Liver (tissue), 3 donors: ENCODE data around the gene IFI27.

Experiments
- EGR1 ChIP-seq, 2 donors: IDR thresholded peaks; 2 replicates each; pipeline ENCODE4 v1.6.1; 2016 to 2018; ENCODE audit warnings: antibody characterized with exemption in 2 of 2, low read depth in 2 of 2
- FOXA2 ChIP-seq: IDR thresholded peaks from 2 replicates; pipeline ENCODE4 v1.6.1; 2016; ENCODE audit warnings: antibody characterized with exemption
- HNF4A ChIP-seq, 2 donors: conservative IDR thresholded peaks; 2 replicates each; pipeline ENCODE4 v1.6.1; 2016; ENCODE audit warnings: antibody characterized with exemption in 2 of 2, mild to moderate bottlenecking in 2 of 2
- JUND ChIP-seq, 2 donors: IDR thresholded peaks; 2 replicates each; pipeline ENCODE4 v1.6.1; 2016; ENCODE audit warnings: antibody characterized with exemption in 2 of 2
- RAD21 ChIP-seq, 2 donors: IDR thresholded peaks; 2 replicates each; pipeline ENCODE4 v1.6.1; 2016; ENCODE audit warnings: antibody characterized with exemption in 2 of 2, mild to moderate bottlenecking in 2 of 2
- SP1 ChIP-seq: IDR thresholded peaks from 2 replicates; pipeline ENCODE4 v1.6.1; 2018; ENCODE audit warnings: antibody characterized with exemption, mild to moderate bottlenecking
- YY1 ChIP-seq: IDR thresholded peaks from 2 replicates; pipeline ENCODE4 v1.6.1; 2016; ENCODE audit warnings: antibody characterized with exemption, mild to moderate bottlenecking
- TF ChIP-seq, protein P1 (sequence below): fragments of 150-350 bp; IDR thresholded peaks from 2 replicates; pipeline ENCODE4 v1.5.1; 2017; ENCODE audit warnings: improper control_type of control experiment, low read depth, low read length; ENCODE audit not compliant: missing input control
- TF ChIP-seq, protein P2 (sequence below): IDR thresholded peaks from 2 replicates; pipeline ENCODE4 v1.6.1; 2016; ENCODE audit warnings: antibody characterized with exemption
- TF ChIP-seq, protein P3 (sequence below): IDR thresholded peaks from 2 replicates; pipeline ENCODE4 v1.6.1; 2016; ENCODE audit warnings: antibody characterized with exemption, mild to moderate bottlenecking
- TF ChIP-seq, protein P4 (sequence below): IDR thresholded peaks from 2 replicates; pipeline ENCODE4 v1.6.1; 2016; ENCODE audit warnings: antibody characterized with exemption
- donor health status: healthy.
- donor health status: healthy.

DNA sequence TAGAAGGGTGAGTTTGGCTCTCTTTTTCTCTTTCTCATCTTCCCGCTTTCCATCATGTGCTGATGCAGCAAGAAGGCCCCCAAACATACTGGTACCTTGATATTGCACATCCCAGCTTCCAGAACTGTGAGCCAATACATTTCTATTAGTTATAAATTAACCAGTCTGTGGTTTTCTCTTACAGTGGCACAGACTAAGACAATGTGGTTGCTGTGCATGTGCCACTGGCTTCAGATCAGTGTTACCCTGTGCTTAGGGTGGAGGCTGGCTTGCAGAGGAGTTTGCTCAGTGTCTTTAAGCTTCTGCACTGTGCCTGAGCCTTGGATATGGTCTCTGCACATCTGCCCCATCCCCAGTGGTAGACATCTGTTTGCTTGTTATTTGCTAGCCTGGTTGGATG lies 13.3 kb downstream of the IFI27 start:
- TF ChIP-seq, protein P1, sequence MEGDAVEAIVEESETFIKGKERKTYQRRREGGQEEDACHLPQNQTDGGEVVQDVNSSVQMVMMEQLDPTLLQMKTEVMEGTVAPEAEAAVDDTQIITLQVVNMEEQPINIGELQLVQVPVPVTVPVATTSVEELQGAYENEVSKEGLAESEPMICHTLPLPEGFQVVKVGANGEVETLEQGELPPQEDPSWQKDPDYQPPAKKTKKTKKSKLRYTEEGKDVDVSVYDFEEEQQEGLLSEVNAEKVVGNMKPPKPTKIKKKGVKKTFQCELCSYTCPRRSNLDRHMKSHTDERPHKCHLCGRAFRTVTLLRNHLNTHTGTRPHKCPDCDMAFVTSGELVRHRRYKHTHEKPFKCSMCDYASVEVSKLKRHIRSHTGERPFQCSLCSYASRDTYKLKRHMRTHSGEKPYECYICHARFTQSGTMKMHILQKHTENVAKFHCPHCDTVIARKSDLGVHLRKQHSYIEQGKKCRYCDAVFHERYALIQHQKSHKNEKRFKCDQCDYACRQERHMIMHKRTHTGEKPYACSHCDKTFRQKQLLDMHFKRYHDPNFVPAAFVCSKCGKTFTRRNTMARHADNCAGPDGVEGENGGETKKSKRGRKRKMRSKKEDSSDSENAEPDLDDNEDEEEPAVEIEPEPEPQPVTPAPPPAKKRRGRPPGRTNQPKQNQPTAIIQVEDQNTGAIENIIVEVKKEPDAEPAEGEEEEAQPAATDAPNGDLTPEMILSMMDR, result no peak
- TF ChIP-seq JUND (IDR thresholded peaks at IDR 0.05) (no peak), RAD21 (IDR thresholded peaks at IDR 0.05) (no peak), YY1 (no peak), SP1 (no peak), EGR1 (IDR thresholded peaks at IDR 0.05; ENCODE audit: low read depth in 2 of 2) (no peak), HNF4A (conservative IDR thresholded peaks at IDR 0.05) (no peak), FOXA2 (no peak)
- TF ChIP-seq, protein P2, sequence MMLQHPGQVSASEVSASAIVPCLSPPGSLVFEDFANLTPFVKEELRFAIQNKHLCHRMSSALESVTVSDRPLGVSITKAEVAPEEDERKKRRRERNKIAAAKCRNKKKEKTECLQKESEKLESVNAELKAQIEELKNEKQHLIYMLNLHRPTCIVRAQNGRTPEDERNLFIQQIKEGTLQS, result no peak
- TF ChIP-seq, protein P3, sequence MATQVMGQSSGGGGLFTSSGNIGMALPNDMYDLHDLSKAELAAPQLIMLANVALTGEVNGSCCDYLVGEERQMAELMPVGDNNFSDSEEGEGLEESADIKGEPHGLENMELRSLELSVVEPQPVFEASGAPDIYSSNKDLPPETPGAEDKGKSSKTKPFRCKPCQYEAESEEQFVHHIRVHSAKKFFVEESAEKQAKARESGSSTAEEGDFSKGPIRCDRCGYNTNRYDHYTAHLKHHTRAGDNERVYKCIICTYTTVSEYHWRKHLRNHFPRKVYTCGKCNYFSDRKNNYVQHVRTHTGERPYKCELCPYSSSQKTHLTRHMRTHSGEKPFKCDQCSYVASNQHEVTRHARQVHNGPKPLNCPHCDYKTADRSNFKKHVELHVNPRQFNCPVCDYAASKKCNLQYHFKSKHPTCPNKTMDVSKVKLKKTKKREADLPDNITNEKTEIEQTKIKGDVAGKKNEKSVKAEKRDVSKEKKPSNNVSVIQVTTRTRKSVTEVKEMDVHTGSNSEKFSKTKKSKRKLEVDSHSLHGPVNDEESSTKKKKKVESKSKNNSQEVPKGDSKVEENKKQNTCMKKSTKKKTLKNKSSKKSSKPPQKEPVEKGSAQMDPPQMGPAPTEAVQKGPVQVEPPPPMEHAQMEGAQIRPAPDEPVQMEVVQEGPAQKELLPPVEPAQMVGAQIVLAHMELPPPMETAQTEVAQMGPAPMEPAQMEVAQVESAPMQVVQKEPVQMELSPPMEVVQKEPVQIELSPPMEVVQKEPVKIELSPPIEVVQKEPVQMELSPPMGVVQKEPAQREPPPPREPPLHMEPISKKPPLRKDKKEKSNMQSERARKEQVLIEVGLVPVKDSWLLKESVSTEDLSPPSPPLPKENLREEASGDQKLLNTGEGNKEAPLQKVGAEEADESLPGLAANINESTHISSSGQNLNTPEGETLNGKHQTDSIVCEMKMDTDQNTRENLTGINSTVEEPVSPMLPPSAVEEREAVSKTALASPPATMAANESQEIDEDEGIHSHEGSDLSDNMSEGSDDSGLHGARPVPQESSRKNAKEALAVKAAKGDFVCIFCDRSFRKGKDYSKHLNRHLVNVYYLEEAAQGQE, result no peak
- TF ChIP-seq, protein P4, sequence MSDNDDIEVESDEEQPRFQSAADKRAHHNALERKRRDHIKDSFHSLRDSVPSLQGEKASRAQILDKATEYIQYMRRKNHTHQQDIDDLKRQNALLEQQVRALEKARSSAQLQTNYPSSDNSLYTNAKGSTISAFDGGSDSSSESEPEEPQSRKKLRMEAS, result no peak
